Measurements from ENCODE around the gene CFB.

GRCh38 chr6:31940256-31940664 lies 5.6 kb upstream of the CFB start:
- TF ChIP-seq CTCF (IDR thresholded peaks at IDR 0.05) (no peak), EP300 (IDR thresholded peaks at IDR 0.05) (no peak)
